HG03342 (cell line): ENCODE data around the gene LIPA.
"Not testable (repeated sequence)": the region's sequence is repeated elsewhere in the genome, so short reads cannot be mapped to it uniquely, and the experiment has no call there.

Experiments used
- ATAC-seq: cut with Tn5 transposase; IDR thresholded peaks from one replicate; pipeline ENCODE4 v1.9.1; 2021; ENCODE audit warnings: mild to moderate bottlenecking, moderate library complexity; ENCODE audit not compliant: unreplicated experiment

LIPA gene

GRCh38 chr10:89171263-89171872 is 80.2 kb downstream of the LIPA start:
- no peak for ATAC-seq

GRCh38 chr10:89168354-89168900 is 83.1 kb downstream of the LIPA start:
- ATAC-seq, result not testable (repeated sequence)

GRCh38 chr10:89167915-89168314 is 83.7 kb downstream of the LIPA start:
- no peak for ATAC-seq

GRCh38 chr10:89165923-89166322 is 85.7 kb downstream of the LIPA start:
- ATAC-seq, result no peak

- no peak for ATAC-seq
Measured at GRCh38 chr10:89164920-89165319, 86.7 kb downstream of the LIPA start.

GRCh38 chr10:89164080-89164479 is 87.5 kb downstream of the LIPA start:
- peak; percentile 14 for ATAC-seq
